Stomach (tissue), 4 donors: ENCODE data around the gene TUB.

Experiments
- EP300 ChIP-seq: sonication (generic); formaldehyde crosslinking; IDR thresholded peaks from one replicate; pipeline ENCODE4 v1.6.1; 2017; ENCODE audit warnings: antibody characterized with exemption
- POLR2A ChIP-seq, 4 donors: fragments of 450-650 bp; IDR thresholded peaks; one replicate each; pipeline ENCODE4 v1.6.1; 2016; ENCODE audit warnings: antibody characterized with exemption in 4 of 4, control low read depth in 2 of 4, mild to moderate bottlenecking in 1 of 4, moderate library complexity in 1 of 4
- POLR2AphosphoS5 ChIP-seq, 3 donors: sonication (generic); formaldehyde crosslinking; IDR thresholded peaks; one replicate each; pipeline ENCODE4 v1.6.1; 2016; ENCODE audit warnings: antibody characterized with exemption in 3 of 3
- TF ChIP-seq, protein P1 (sequence below), 7 experiments: fragments of 450-650 bp in 4 of 7; fragments of 200-600 bp in 3 of 7; sonication (generic) in 3 of 7; IDR thresholded peaks; one replicate each; pipeline ENCODE4 v1.5.1; 2016 to 2019; ENCODE audit warnings: antibody characterized with exemption in 7 of 7, control low read depth in 2 of 7, mild to moderate bottlenecking in 1 of 7

GRCh38 chr11:8127447-8127846 is 46.4 kb downstream of the TUB start:
- TF ChIP-seq, protein P1, sequence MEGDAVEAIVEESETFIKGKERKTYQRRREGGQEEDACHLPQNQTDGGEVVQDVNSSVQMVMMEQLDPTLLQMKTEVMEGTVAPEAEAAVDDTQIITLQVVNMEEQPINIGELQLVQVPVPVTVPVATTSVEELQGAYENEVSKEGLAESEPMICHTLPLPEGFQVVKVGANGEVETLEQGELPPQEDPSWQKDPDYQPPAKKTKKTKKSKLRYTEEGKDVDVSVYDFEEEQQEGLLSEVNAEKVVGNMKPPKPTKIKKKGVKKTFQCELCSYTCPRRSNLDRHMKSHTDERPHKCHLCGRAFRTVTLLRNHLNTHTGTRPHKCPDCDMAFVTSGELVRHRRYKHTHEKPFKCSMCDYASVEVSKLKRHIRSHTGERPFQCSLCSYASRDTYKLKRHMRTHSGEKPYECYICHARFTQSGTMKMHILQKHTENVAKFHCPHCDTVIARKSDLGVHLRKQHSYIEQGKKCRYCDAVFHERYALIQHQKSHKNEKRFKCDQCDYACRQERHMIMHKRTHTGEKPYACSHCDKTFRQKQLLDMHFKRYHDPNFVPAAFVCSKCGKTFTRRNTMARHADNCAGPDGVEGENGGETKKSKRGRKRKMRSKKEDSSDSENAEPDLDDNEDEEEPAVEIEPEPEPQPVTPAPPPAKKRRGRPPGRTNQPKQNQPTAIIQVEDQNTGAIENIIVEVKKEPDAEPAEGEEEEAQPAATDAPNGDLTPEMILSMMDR (IDR thresholded peaks at IDR 0.05): no peak
- TF ChIP-seq POLR2A (IDR thresholded peaks at IDR 0.05) (no peak), EP300 (no peak), POLR2AphosphoS5 (IDR thresholded peaks at IDR 0.05) (no peak)
